Measurements from ENCODE around the gene VRK2.
"Not testable (repeated sequence)": the region's sequence is repeated elsewhere in the genome, so short reads cannot be mapped to it uniquely, and the experiment has no call there.

The VRK2 gene

GRCh38 chr2:58107803-58108710 is 61.5 kb downstream of the VRK2 start:
- peak; percentile 13 for DNase-seq (ENCODE audit: low spot score)

DNA sequence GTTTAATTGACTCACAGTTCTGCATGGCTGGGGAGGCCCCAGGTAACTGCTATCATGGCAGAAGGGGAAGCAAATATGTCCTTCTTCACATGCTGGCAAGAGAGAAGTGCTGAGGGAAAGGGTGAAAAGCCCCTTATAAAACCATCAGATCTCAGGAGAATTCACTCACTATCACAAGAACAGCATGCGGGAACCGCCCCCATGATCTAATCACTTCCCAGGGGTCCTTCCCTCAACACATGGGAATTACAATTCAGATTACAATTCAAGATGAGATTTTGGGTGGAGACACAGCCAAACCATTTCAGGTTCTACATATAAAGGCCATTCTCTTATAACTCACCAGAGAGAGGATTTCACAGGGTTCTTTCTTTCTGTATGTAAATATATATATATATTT is 62.9 kb downstream of the VRK2 start:
- no peak for DNase-seq (ENCODE audit: low spot score)

DNA sequence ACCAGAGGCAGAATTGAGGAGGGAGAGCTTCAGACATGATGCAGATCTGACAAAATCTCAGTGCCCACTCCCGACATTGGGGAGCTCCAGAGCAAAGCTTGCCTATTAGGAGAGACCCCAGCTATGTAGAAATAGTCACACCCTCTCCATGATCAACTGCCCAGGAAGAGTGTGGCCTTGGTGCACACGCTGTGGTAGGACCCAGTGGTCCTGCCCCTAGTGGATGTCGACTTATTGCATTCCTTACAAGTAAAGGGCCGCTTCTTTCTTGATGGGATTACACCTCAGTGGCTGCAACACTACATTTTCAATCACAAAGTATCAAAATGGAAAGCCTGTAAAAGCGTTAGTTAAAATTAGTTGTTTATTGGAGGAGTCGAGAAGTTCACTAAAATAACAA is 64.2 kb downstream of the VRK2 start:
- DNase-seq (ENCODE audit: low spot score), result no peak

DNA sequence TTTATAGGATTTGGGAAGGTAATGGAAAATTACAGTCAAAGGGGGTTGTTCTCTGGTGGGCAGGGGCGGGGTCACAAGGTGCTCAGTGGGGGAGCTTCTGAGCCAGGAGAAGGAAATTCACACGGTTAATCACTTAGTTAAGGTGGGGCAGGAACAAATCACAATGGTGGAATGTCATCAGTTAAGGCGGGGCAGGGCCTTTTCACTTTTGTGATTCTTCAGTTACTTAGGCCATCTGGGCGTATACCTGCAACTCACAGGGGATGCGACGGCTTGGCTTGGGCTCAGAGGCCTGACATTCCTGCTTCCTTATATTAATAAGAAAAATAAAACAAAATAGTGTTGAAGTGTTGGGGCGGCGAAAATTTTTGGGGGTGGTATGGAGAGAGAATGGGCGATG is 67.0 kb downstream of the VRK2 start:
- not testable (repeated sequence) for DNase-seq (ENCODE audit: low spot score)

DNA sequence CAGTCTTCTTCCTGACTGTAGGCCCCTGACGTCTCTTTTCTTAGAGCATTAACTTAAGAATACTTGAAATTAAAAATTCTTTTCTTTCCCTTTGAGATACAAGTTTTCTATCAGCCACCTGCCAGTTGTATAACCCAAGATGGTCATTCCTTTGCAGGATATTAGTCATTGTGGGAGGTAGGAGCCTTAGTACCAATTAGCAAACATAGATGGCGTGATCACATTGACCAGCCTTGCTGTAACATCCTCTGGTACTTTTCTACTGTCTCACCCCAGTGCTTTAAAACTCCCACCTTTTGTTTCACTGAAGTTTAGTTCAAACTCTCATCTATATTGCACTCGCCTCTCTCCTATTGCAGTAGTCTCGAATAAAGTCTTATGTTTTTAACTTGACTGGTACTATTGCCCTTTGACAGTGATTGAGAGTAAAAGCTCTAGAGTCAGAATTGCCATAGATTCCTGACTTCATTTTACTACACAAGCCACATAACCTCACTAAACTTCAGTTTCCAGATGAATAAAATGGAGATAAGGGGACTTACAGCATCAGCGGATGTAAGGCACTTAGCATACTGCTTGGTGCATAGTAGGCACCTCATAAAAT is 74.1 kb downstream of the VRK2 start:
- no peak for DNase-seq (ENCODE audit: low spot score)

DNA sequence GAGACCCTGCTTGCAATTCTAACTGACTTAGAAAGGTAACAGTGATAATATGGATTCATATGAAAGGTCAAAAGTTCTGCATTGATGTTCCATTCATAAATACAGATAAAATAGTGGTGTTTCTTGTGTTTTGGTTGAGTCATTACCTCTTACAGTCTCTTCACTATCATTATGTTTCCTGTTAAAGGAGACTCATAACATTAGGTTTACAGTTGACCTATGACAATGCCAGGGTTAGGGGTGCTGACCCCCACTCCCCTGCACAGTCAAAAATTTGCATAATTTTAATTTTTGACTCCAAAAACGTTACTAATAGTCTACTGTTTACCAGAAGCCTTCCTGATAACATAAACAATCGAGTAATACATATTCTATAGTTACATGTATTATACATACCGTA is 75.4 kb downstream of the VRK2 start:
- no peak for DNase-seq (ENCODE audit: low spot score)

GRCh38 chr2:58122540-58122939 is 75.9 kb downstream of the VRK2 start:
- DNase-seq (ENCODE audit: low spot score), result no peak

GRCh38 chr2:58127111-58127510 is 80.5 kb downstream of the VRK2 start:
- no peak for DNase-seq (ENCODE audit: low spot score)

DNA sequence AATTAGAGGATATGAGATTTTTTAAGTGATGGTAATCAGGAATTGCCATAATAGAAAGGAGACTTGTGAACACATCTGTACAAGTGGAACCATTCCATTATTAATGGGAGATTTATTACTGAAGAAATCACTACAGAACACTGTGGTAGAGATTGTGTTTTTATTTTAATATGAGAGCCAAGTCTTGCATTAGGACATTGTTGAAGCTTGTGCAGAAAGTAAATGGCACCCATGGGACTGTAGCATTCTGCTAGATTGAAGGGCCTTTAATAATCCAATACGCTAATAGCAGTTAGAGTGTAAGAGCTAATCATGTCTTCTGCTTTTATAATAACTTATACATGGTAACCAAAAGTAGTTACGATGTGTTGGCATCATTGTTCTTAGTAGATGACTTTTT is 83.6 kb downstream of the VRK2 start:
- DNase-seq (ENCODE audit: low spot score), result no peak

DNA sequence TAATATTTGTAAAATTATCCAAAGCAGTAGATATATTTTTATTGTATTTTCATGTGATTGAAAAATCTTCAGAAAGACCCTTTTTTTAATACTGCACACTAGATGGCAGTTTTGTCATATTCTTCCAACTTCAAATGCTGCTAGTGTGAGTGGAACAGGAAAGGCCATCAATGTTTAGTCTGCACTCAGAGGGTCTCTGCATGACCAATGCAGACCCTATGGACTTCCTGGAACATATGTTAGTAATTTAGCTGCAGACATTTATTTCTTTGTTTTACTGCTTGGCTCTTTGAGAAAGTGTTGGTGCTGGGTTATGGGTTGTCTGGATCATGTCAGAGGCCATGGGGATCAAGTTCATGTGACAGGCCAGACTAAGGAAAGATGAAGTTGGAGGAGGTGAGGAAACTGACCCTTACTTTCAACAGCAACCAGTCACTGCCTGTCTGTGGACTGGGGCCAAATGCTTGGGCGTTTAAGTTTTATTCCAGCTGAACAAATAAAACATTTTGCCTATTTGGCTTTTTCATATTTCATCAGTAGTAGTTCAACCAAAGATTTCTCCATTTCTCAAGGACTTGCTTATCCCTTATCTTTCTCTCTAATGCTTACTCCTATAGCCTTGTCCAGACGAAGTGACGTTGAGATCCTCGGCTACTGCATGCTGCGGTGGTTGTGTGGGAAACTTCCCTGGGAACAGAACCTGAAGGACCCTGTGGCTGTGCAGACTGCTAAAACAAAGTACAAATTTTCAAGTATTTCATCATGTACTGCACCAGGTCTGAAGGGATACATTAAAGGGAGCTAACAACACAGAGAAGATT is 84.8 kb downstream of the VRK2 start:
- peak; percentile 67 for DNase-seq (ENCODE audit: low spot score)

DNA sequence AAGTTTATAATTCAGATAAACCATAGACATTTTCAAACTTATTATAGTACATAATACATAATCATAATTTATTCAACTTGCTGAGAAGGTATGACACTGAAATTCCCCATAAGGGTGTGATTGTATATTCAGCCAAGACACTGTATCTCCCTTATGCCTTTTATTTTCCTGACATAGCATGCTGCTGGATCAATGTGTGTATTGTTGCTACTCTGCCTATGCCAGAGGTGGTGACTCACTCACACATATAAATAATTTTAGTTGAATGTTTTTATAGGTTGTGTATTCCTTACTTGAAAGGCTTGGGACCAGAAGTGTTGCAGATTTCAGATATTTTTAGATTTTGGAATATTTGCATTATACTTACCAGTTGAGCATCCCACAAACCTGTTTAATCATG is 86.8 kb downstream of the VRK2 start:
- no peak for DNase-seq (ENCODE audit: low spot score)

- DNase-seq (ENCODE audit: low spot score), result no peak
Observed at GRCh38 chr2:58135861-58136260, 89.3 kb downstream of the VRK2 start.

- DNase-seq (ENCODE audit: low spot score), result no peak
Observed at GRCh38 chr2:58137221-58137620, 90.6 kb downstream of the VRK2 start.

- peak; percentile 56 for DNase-seq (ENCODE audit: low spot score)
Observed at GRCh38 chr2:58137856-58138255, 91.2 kb downstream of the VRK2 start.

DNA sequence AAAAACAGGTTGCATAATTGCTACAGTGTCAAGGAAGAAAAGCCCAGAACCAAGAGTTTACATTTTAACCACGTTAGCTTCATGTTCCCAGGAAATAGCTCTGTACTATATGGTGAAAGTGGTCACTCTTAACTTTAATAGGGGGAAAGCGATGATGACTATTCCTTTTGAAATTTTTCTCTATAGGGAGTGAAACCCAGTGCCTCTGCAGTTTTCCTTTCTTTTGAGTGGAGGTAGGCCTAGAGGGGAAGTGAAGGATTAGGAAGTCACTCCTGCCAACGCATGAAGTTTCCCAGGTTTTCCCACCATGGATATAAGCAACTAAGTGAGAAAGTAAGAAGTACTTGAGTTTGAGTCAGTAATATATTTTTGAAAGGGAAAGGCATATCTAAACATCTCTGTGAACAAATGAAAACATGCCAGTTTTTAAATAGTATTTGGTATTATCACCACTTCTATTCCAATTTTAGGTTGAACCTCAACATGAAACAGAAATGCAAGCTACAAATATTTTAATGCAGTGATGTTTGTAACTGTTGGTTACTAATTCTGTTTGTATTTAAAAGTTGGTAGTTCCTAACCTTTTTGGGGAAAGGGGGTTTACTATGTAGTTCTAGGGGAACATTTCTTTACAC is 91.9 kb downstream of the VRK2 start:
- no peak for DNase-seq (ENCODE audit: low spot score)

- no peak for DNase-seq (ENCODE audit: low spot score)
Observed at GRCh38 chr2:58140508-58141072, 94.0 kb downstream of the VRK2 start.

GRCh38 chr2:58145769-58146168 is 99.2 kb downstream of the VRK2 start:
- not testable (repeated sequence) for DNase-seq (ENCODE audit: low spot score)

DNA sequence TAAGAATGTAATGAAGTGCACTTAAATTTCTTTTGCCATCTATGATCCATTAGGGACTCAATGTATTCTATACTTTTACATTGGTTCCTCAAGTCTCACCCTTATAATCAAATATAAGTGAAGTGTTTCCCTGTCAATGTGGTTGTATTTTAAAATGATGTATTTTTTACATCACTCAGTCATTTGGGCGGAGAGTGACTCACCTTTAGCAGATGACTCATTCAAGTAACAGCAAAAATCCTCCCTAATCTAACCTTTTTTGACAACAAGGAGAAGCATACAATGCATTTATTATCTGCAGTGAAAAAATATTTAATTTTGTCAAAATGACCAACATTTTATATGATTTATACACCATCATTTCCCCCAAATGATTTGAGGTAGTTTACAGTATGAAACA is 100.1 kb downstream of the VRK2 start:
- DNase-seq (ENCODE audit: low spot score), result no peak

DNA sequence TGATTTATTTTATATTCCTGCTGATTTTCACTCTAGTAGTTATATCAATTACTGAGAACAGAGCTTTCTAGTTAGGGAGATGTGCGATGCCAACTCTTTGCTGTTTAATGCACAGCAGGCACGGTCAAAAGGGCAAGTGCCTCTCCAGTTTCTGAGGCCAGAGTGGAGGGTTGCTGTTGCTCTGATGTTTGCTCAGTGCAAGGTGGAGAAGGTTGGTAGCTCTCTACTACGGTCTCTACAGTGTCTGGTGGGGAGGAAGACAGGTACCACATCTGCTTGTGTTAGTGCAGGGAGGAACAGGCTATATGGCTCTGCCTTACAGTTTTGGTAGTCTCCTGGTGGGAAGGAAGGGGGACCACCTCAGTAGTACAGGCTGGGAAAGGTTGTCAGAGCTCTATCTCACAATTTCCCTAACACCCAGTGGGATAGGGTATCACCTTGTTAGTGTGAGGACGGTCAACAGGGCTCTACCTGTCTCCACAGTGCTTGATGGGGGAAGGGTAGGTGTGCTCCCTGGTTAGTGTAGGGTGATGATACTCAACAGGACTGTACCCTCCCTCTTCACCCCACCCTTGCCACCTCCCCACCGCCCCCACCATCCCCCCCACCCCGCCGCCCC is 108.7 kb downstream of the VRK2 start:
- no peak for DNase-seq (ENCODE audit: low spot score)

GRCh38 chr2:58156780-58157179 is 110.2 kb downstream of the VRK2 start:
- DNase-seq (ENCODE audit: low spot score), result no peak

DNA sequence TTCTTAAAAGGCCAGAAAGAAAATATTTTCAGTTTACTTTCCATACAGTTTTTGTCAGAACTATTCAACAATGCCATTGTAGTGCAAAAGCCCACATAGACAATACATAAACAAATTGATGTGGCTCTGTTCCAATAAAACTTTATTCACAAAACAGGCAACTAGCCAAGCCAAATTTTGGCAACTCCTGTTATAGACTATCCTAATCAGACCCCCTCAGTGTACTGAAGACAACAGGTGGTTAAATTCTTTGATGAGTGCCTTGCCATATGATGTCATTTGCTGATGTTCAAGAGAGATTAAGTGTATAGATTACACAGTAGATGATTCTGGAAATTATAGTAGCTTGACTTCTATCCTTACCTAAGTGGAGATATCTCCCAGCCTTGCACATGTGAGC is 111.1 kb downstream of the VRK2 start:
- DNase-seq (ENCODE audit: low spot score), result no peak
